GM23338 (cell line): ENCODE measurements around the gene WFDC13. TPM values are rescaled to one million over a fixed set of nuclear protein-coding genes. Genes with fewer than 3 reads are reported as not detected.
"Not testable (repeated sequence)": the region's sequence is repeated elsewhere in the genome, so short reads cannot be mapped to it uniquely, and the experiment has no call there.

Experiments used
- ATAC-seq: fragments of 200-7000 bp; cut with Tn5 transposase; 3 replicates; pipeline ENCODE4 v1.9.1; 2020
- DNase-seq: peaks from one replicate; pipeline ENCODE4 v3.0.0-alpha.2; 2015; ENCODE audit warnings: low spot score
- H2AFZ ChIP-seq: fragments of 200-600 bp; sonication (generic); 2 replicates; pipeline ENCODE4 v1.8.0; 2016; ENCODE audit warnings: antibody characterized with exemption, mild to moderate bottlenecking, moderate library complexity
- H3F3A ChIP-seq: fragments of 200-600 bp; sonication (generic); replicated peaks from 2 replicates; pipeline ENCODE4 v1.8.0; 2017; ENCODE audit warnings: antibody characterized with exemption, mixed run types, low read depth
- H3K27ac ChIP-seq: fragments of 200-600 bp; sonication (generic); 2 replicates; pipeline ENCODE4 v1.6.1; 2016; ENCODE audit warnings: low read depth
- H3K27me3 ChIP-seq: fragments of 200-600 bp; sonication (generic); 2 replicates; pipeline ENCODE4 v1.8.0; 2016; ENCODE audit warnings: mild to moderate bottlenecking, mixed run types, moderate library complexity; ENCODE audit not compliant: insufficient read depth
- H3K36me3 ChIP-seq: fragments of 200-600 bp; sonication (generic); 2 replicates; pipeline ENCODE4 v1.8.0; 2016; ENCODE audit warnings: mild to moderate bottlenecking; ENCODE audit not compliant: insufficient read depth
- H3K4me1 ChIP-seq: fragments of 200-600 bp; sonication (generic); 2 replicates; pipeline ENCODE4 v1.8.0; 2016; ENCODE audit warnings: mild to moderate bottlenecking, moderate library complexity; ENCODE audit not compliant: insufficient read depth
- H3K4me2 ChIP-seq: fragments of 200-600 bp; sonication (generic); 2 replicates; pipeline ENCODE4 v1.7.1; 2017; ENCODE audit warnings: mixed run types
- H3K4me3 ChIP-seq: fragments of 200-600 bp; sonication (generic); 2 replicates; pipeline ENCODE4 v1.6.1; 2016; ENCODE audit warnings: mixed run types
- H3K79me2 ChIP-seq: fragments of 200-600 bp; sonication (generic); replicated peaks from 2 replicates; pipeline ENCODE4 v1.8.0; 2017; ENCODE audit warnings: mild to moderate bottlenecking; ENCODE audit not compliant: insufficient read depth
- H3K9me2 ChIP-seq: fragments of 200-600 bp; sonication (generic); 2 replicates; pipeline ENCODE4 v1.8.0; 2017; ENCODE audit not compliant: insufficient read depth
- H4K20me1 ChIP-seq: fragments of 200-600 bp; sonication (generic); replicated peaks from 2 replicates; pipeline ENCODE4 v1.8.0; 2017; ENCODE audit warnings: mild to moderate bottlenecking; ENCODE audit not compliant: insufficient read depth
- H3K27ac Mint-ChIP-seq: 2 replicates; pipeline ENCODE4 v1.8.0; 2020; ENCODE audit warnings: inconsistent platforms, mild to moderate bottlenecking, moderate library complexity, mixed read lengths
- H3K27me3 Mint-ChIP-seq: 3 replicates; pipeline ENCODE4 v1.8.0; 2022; ENCODE audit warnings: low read depth, mild to moderate bottlenecking, moderate library complexity, mixed read lengths, inconsistent platforms; ENCODE audit not compliant: insufficient read depth, poor library complexity
- H3K36me3 Mint-ChIP-seq: 3 replicates; pipeline ENCODE4 v1.8.0; 2021; ENCODE audit warnings: low read depth, mild to moderate bottlenecking, inconsistent platforms, moderate library complexity, mixed read lengths
- H3K4me1 Mint-ChIP-seq: 3 replicates; pipeline ENCODE4 v1.8.0; 2020; ENCODE audit warnings: mild to moderate bottlenecking, inconsistent platforms, mixed read lengths
- H3K4me3 Mint-ChIP-seq: 3 replicates; pipeline ENCODE4 v1.8.0; 2021; ENCODE audit warnings: moderate library complexity, mild to moderate bottlenecking, inconsistent platforms, mixed read lengths
- H3K9me3 Mint-ChIP-seq: 3 replicates; pipeline ENCODE4 v1.8.0; 2020; ENCODE audit warnings: moderate library complexity, mild to moderate bottlenecking, inconsistent platforms, mixed read lengths
- CREB1 ChIP-seq: fragments of 250-450 bp; sonication (Bioruptor Pico); IDR thresholded peaks from 2 replicates; pipeline ENCODE4 v1.5.0; 2020; ENCODE audit warnings: low read depth, mild to moderate bottlenecking, moderate library complexity
- CTCF ChIP-seq, 2 experiments: fragments of 200-600 bp in 1 of 2; sonication (generic) in 1 of 2; conservative IDR thresholded peaks; 2 replicates each; pipeline versions ENCODE4 v1.5.1 to v1.6.1; 2016 to 2017; ENCODE audit warnings: antibody characterized with exemption in 2 of 2, low read depth in 2 of 2, mild to moderate bottlenecking in 2 of 2, moderate library complexity in 1 of 2
- ETS1 ChIP-seq: IDR thresholded peaks from 2 replicates; pipeline ENCODE4 v1.6.1; 2016; ENCODE audit warnings: antibody characterized with exemption
- EZH2phosphoT487 ChIP-seq: fragments of 200-600 bp; sonication (generic); IDR thresholded peaks from one replicate; pipeline ENCODE4 v1.8.1; 2018; ENCODE audit warnings: antibody characterized with exemption; ENCODE audit not compliant: unreplicated experiment
- NANOG ChIP-seq: IDR thresholded peaks from 2 replicates; pipeline ENCODE4 v1.6.1; 2016; ENCODE audit warnings: antibody characterized with exemption, borderline replicate concordance
- POLR2AphosphoS5 ChIP-seq: IDR thresholded peaks from 2 replicates; pipeline ENCODE4 v1.6.1; 2016; ENCODE audit warnings: antibody characterized with exemption, low read depth
- STAT1 ChIP-seq: IDR thresholded peaks from one replicate; pipeline ENCODE4 v1.6.1; 2016; ENCODE audit warnings: antibody characterized with exemption; ENCODE audit not compliant: unreplicated experiment
- ZNF114 ChIP-seq: fragments of 250-450 bp; sonication (Bioruptor Pico); IDR thresholded peaks from 2 replicates; pipeline ENCODE4 v1.5.0; 2020; ENCODE audit warnings: mild to moderate bottlenecking, moderate library complexity
- ZNF462 ChIP-seq: fragments of 250-450 bp; sonication (Bioruptor Pico); IDR thresholded peaks from 2 replicates; pipeline ENCODE4 v1.5.0; 2020; ENCODE audit warnings: mild to moderate bottlenecking, moderate library complexity
- polyA plus RNA-seq: library from polyadenylated mRNA; unstranded; fragments of >200 nt; fragmentation: Nextera tagmentation; extraction: Ambion mirVana; gene quantifications from 2 replicates; pipeline ENCODE4 v1.2.1, GENCODE V29; 2016
- total RNA-seq: library from RNA; depleted of rRNA; stranded (reverse); fragments of >200 nt; shearing (Covaris generic); gene quantifications from 2 replicates; pipeline ENCODE4 v1.2.3, GENCODE V29; 2014
- TF ChIP-seq, protein P1 (sequence below): IDR thresholded peaks from one replicate; pipeline ENCODE4 v1.6.1; 2018; ENCODE audit warnings: antibody characterized with exemption; ENCODE audit not compliant: unreplicated experiment

Gene WFDC13
- total and polyA plus RNA-seq, 2 experiments from 2014 or later = not detected

GRCh38 chr20:45657038-45657437 is 44.8 kb upstream of the WFDC13 start:
- DNase-seq, H3K4me1 Mint-ChIP-seq, H3K27me3 Mint-ChIP-seq, H3K4me3 ChIP-seq, H3K79me2 ChIP-seq, ATAC-seq, H4K20me1 ChIP-seq, H3K9me2 ChIP-seq, H3K4me2 ChIP-seq, H3K36me3 ChIP-seq, H2AFZ ChIP-seq, H3K27me3 ChIP-seq, H3K36me3 Mint-ChIP-seq, H3K27ac ChIP-seq, H3K27ac Mint-ChIP-seq, H3K4me3 Mint-ChIP-seq, H3K4me1 ChIP-seq, H3F3A ChIP-seq: not testable (repeated sequence)
- H3K9me3 Mint-ChIP-seq = peaks cover 25% of the 10 kb centered on the region

- ATAC-seq (no peak), DNase-seq (no peak)
- H3K36me3 Mint-ChIP-seq = peaks cover 5% of the 10 kb centered on the region; the same call in 2 of the 3 replicates
- peaks cover 3% of the 10 kb centered on the region for H3K27me3 Mint-ChIP-seq
- Histone ChIP-seq H3K79me2 (no peaks in the 10 kb centered on the region), H3K4me3 (no peak within 1 kb of the TSS), H2AFZ (no peak within 1 kb of the TSS), H3K9me2 (peaks cover 12% of the 10 kb centered on the region; the same call in 1 of the 2 replicates), H3K36me3 (no peaks in the 10 kb centered on the region), H4K20me1 (no peaks in the 10 kb centered on the region), H3K27ac (no peak within 1 kb of the TSS), H3K4me2 (no peak within 1 kb of the TSS), H3K4me1 (no peaks in the 10 kb centered on the region), H3F3A (no peaks in the 10 kb centered on the region), H3K27me3 (no peaks in the 10 kb centered on the region)
- H3K27ac Mint-ChIP-seq = no peak within 1 kb of the TSS
- H3K9me3 Mint-ChIP-seq = peaks cover 2% of the 10 kb centered on the region
- no peak within 1 kb of the TSS for H3K4me3 Mint-ChIP-seq
- H3K4me1 Mint-ChIP-seq = peaks cover 3% of the 10 kb centered on the region; the same call in 1 of the 3 replicates
- TF ChIP-seq STAT1 (no peak), NANOG (no peak), CTCF (conservative IDR thresholded peaks at IDR 0.05; ENCODE audit: low read depth in 2 of 2) (no peak), ZNF114 (no peak), CREB1 (no peak), ZNF462 (CRISPR knock-in tag) (no peak), POLR2AphosphoS5 (no peak), ETS1 (no peak), EZH2phosphoT487 (no peak)
- TF ChIP-seq, protein P1, sequence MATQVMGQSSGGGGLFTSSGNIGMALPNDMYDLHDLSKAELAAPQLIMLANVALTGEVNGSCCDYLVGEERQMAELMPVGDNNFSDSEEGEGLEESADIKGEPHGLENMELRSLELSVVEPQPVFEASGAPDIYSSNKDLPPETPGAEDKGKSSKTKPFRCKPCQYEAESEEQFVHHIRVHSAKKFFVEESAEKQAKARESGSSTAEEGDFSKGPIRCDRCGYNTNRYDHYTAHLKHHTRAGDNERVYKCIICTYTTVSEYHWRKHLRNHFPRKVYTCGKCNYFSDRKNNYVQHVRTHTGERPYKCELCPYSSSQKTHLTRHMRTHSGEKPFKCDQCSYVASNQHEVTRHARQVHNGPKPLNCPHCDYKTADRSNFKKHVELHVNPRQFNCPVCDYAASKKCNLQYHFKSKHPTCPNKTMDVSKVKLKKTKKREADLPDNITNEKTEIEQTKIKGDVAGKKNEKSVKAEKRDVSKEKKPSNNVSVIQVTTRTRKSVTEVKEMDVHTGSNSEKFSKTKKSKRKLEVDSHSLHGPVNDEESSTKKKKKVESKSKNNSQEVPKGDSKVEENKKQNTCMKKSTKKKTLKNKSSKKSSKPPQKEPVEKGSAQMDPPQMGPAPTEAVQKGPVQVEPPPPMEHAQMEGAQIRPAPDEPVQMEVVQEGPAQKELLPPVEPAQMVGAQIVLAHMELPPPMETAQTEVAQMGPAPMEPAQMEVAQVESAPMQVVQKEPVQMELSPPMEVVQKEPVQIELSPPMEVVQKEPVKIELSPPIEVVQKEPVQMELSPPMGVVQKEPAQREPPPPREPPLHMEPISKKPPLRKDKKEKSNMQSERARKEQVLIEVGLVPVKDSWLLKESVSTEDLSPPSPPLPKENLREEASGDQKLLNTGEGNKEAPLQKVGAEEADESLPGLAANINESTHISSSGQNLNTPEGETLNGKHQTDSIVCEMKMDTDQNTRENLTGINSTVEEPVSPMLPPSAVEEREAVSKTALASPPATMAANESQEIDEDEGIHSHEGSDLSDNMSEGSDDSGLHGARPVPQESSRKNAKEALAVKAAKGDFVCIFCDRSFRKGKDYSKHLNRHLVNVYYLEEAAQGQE = no peak
Measured at GRCh38 chr20:45670139-45670538, 31.7 kb upstream of the WFDC13 start, which contains the start of gene WFDC11. Gene WFDC11, minus strand, starts transcription at chr20:45670239. Its CDS starts 19,639 bp downstream, at chr20:45650600.
